8988T (cell line): ENCODE results near the gene CEACAM20.
"Not testable (repeated sequence)": the region's sequence is repeated elsewhere in the genome, so short reads cannot be mapped to it uniquely, and the experiment has no call there.

Experiments used
- DNase-seq: peaks from one replicate; pipeline ENCODE4 v3.0.0; 2011

CEACAM20 gene

GRCh38 chr19:44529536-44529935 lies at the start of gene CEACAM20:
Gene CEACAM20, minus strand, starts transcription at chr19:44529675. Its CDS starts 166 bp downstream, at chr19:44529509.
- no peak for DNase-seq

GRCh38 chr19:44577566-44577874 lies 48.0 kb upstream of the CEACAM20 start:
- no peak for DNase-seq

DNA sequence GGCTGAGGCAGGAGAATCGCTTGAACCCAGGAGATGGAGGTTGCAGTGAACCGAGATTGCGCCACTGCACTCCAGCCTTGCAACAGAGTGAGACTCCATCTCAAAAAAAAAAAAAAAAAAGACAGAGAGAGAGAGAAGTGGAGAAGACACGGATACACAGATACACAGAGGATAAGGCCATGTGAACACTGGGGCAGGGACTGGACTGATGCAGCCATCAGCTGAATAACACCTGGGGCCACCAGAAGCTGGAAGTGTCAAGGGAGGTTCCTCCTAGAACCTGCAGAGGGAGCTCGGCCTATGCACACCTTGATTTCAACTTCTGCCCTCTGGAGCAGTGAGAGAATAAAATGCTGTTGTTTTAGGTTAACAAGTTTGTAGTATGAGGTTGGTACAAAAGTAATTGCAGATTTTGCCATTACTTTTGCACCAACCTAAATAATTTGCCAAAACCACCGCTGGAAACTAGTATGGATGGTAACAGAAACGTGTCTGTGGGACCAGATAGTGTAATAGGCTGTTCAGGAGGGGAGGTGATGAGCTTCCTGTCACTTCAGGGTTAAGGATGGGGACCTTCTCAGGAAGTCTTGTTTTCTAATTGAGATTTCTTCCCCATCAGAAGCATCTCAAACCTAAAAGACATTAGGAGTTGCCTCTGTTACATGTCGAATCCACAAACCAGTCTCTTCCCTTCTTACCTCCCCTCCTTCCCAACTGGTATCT lies 47.5 kb upstream of the CEACAM20 start:
- DNase-seq: no peak

GRCh38 chr19:44575116-44575700 lies 45.7 kb upstream of the CEACAM20 start:
- no peak for DNase-seq

DNA sequence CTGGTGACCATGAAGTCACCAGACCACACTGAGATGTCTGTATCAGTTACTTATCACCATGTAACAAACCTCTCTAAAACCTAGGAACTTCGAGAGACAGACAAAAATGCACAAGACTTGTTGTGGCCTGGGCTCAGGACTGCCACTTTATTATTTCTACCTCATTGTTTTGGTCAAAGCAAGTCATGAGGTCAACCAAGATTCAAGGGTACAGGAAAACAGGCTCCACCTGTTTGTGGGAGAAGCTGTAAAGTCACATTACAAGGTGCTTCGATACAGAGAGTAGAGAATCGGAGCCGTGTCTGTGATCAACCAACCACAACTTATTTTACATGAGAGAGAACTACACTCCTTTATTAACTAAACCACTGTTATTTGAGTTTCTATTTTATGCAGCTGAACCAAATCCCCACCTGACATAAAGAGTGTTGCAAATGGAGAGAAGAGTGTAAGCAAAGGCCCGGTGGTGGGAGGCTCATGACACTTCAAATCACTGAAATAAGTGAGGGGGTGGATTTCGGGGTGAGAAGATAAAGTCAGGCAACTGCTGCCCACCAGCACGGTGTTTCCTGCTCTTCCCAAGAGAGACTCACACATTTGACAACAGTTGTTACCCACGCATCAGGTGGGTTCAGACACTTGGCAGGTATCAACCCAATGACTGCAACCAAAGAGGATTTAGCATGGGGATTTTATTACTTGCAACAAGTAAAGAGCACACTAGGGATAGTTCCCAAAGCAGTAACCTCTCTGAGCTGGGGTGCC lies 44.9 kb upstream of the CEACAM20 start:
- no peak for DNase-seq

DNA sequence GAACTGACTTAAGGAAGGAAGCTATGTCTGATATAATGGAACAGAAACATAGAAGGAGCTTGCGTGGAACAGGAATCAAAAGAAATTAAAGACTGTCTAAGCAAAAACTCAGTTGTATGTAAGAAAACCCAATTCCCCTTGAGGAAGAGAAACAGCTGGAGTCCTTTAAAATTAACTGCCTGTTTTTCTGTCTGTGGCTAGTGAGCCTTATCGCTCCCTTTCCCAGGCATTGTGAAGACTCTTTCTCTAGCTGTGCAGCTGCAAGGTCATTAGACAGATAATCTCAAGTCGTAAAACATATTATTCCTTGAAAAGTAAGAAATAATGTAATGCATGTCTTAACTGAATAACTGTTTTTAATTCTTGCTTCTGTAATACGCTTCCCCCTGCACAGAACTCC lies 44.2 kb upstream of the CEACAM20 start:
- no peak for DNase-seq

DNA sequence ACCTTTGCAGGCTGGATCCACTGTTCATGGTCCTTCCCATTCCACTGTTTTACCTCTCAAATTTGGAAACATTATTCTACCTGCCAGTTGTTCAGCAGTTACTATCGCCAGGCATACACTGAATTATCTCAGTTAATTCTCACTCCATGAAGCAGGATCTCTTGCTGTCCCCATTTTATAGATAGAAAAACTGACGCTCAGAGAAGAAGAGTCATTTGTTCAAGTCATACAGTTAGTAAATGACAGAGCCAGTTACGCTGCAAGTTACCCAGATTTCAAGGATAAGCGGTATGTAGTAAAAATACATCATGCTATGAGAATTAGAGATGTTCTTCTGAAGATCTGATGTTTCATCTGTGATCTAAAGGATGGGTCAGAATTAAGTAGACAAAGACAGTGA lies 43.7 kb upstream of the CEACAM20 start:
- DNase-seq: no peak

- no peak for DNase-seq
Observed at GRCh38 chr19:44572581-44572900, 43.1 kb upstream of the CEACAM20 start.

- no peak for DNase-seq
Observed at GRCh38 chr19:44571830-44572580, 42.5 kb upstream of the CEACAM20 start.

GRCh38 chr19:44570984-44571684 lies 41.7 kb upstream of the CEACAM20 start:
- DNase-seq: no peak

- no peak for DNase-seq
Observed at GRCh38 chr19:44570603-44570983, 41.1 kb upstream of the CEACAM20 start.

DNA sequence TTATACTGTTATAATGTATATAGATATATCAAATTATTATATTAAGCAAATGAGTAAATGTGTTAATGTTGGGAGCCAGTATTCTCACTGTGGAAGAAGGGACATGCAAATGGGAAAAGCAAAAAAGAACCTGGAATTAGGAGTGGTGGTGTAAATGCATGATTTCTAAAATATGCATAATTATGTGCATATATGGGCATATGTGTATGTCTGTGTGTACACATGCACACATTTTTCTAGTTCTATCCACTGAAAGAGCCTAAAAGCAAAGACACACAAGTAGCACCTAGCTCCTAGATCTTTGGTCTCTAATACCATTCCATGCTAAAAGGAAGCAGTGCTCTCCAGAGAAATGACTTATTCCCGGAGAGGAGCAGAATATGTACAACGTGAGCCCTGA lies 38.3 kb upstream of the CEACAM20 start:
- no peak for DNase-seq

GRCh38 chr19:44566984-44567383 lies 37.5 kb upstream of the CEACAM20 start:
- DNase-seq: no peak

DNA sequence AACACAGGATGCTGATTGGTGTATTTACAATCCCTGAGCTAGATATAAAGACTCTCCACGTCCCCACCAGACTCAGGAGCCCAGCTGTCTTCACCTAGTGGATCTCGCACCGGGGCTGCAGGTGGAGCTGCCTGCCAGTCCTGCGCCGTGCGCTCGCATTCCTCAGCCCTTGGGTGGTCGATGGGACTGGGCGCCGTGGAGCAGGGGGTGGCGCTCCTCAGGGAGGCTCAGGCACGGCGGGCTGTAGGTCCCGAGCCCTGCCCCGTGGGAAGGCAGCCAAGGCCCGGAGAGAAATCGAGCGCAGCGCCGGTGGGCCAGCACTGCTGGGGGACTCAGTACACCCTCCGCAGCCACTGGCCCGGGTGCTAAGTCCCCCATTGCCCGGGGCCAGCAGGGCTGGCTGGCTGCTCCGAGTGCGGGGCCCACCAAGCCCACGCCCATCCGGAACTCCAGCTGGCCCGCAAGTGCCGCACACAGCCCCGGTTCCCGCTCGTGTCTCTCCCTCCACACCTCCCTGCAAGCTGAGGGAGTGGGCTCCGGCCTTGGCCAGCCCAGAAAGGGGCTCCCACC lies 33.7 kb upstream of the CEACAM20 start:
- DNase-seq: not testable (repeated sequence)

DNA sequence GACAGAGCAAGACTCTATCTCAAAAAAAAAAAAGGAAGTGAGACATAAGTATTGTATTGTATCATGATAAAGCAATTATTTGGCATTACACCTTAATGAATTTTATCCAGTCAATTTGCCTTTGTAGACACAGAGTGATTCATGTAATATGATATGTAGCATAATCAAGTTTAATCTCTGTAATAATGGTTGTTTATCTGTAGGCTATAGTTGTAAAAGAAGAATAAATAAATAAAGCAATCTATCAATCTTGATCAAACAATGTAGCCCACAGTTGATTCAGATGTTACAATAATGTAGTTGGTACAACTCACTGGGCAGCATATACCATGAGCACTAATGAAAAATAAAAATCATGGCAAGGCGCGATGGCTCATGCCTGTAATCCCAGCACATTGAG lies 28.5 kb upstream of the CEACAM20 start:
- DNase-seq: no peak

GRCh38 chr19:44554641-44555246 lies 25.3 kb upstream of the CEACAM20 start:
- DNase-seq: no peak

- no peak for DNase-seq
Observed at GRCh38 chr19:44553478-44554171, 24.1 kb upstream of the CEACAM20 start.

DNA sequence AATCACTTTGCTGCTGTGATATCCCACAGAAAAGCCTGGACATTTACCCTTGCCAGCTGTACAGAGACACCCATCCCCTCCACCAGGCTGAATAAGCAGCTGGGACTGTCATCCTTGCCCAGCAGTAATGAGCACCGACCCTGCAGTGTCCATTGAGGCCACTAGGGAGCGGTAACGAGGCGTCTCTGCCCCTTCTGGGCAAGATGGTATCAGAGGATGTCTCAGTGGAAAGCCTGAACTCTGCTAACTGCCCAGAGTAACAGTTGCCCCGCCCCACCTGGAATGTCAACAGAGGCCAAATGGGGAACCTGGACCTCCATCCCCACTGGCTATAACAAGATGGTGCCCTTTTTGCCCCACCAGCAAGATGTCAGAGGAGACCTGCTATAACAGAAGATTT lies 22.8 kb upstream of the CEACAM20 start:
- DNase-seq: peak; percentile 33

DNA sequence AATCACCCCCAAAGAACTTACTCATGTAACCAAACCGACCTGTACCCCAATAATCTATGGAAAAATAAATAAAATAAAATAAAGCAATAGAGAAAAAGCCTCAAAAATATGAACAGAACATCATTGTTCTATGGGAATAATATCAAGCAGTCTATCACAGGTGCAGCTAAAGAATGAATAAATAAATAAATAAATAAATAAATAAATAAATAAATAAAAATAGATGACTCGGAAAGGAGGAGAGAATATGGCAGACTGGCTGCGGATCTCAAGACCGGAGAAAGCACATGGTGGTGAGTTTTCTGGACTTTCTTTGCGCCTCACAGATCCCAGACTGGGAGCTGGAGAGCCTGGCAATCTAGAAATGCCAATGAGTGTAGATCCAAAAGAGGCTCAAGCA lies 22.4 kb upstream of the CEACAM20 start:
- no peak for DNase-seq

- not testable (repeated sequence) for DNase-seq
Observed at GRCh38 chr19:44550976-44551375, 21.5 kb upstream of the CEACAM20 start.

- no peak for DNase-seq
Observed at GRCh38 chr19:44549507-44549906, 20.0 kb upstream of the CEACAM20 start.

DNA sequence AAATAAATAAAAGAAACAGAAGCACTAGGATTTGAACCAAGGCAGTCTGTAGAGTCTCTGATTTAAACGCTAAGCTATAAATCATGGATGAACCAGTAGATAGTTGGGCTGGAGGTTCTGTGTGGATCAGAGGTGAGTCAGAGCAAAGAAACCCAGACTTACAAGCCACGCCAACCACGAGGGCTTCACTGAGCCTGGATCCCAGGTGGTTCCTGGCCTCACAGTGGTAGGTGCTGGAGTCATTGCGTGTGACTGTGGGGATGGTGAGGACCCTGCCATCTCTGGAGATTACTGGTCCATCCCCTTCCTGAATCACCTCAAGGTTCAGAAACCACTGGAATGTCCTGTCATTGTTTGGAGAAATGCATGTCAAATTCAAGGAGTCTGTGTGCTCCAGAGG lies 19.3 kb upstream of the CEACAM20 start:
- DNase-seq: no peak
